Measurements from ENCODE around the gene INHBA.

GRCh38 chr7:41696323-41696916, 6.5 kb downstream of the INHBA start:
- peak; percentile 23 to 60 (median 54) for TF ChIP-seq CTCF (IDR thresholded peaks at IDR 0.05)
- no peak for TF ChIP-seq POLR2A (IDR thresholded peaks at IDR 0.05)
- TF ChIP-seq EP300 (IDR thresholded peaks at IDR 0.05), result no peak
- no peak for TF ChIP-seq POLR2AphosphoS5 (IDR thresholded peaks at IDR 0.05)
